ENCODE data around the gene RAX2. TPM values are rescaled to one million over a fixed set of nuclear protein-coding genes. Genes with fewer than 3 reads are reported as not detected.

RAX2 gene
- total and polyA plus RNA-seq, 2 of the 8 experiments (the other 6 are each of a cell fraction or from before 2014, with no cell fraction given), result 0.08 TPM; not detected in 1

- Histone ChIP-seq H3K27me3 (replicated peaks in 1 of 4; ENCODE audit: control insufficient read depth in 3 of 4, extremely low read depth in 1 of 4, insufficient read depth in 3 of 4, low read length in 3 of 4) (no peaks in the 10 kb centered on the region), H3K9ac (replicated peaks in 1 of 4; ENCODE audit: extremely low read depth in 1 of 4, low read depth in 3 of 4, low read length in 3 of 4) (no peak overlapping the region), H3K36me3 (ENCODE audit: control insufficient read depth in 2 of 4, insufficient read depth in 4 of 4, low read length in 3 of 4) (peaks cover 0 to 8% (median 3%) of the 10 kb centered on the region in 4 experiments; a peak in 6 of 8 replicates), H3K18ac (ENCODE audit: extremely low read depth, low read length) (no peak overlapping the region), H2BK15ac (ENCODE audit: low read length) (no peak overlapping the region), H3K4me2 (ENCODE audit: insufficient read depth in 1 of 2, low read depth in 2 of 2, low read length in 2 of 2) (no peak overlapping the region), H2AK5ac (ENCODE audit: low read depth, low read length) (no peak overlapping the region), H2AFZ (ENCODE audit: low read length) (no peak overlapping the region), H4K8ac (ENCODE audit: extremely low read depth, insufficient read depth, low read length) (no peak overlapping the region), H3K27ac (ENCODE audit: low read depth, low read length) (no peak overlapping the region), H3K14ac (ENCODE audit: insufficient read length) (no peak overlapping the region), H2BK20ac (ENCODE audit: low read length) (no peak overlapping the region), H3K4me1 (replicated peaks in 1 of 4; ENCODE audit: control insufficient read depth in 3 of 4, insufficient read depth in 4 of 4, low read length in 3 of 4) (peaks cover 0 to 7% (median 2%) of the 10 kb centered on the region in 4 experiments; a peak in 2 of 7 replicates), H3K79me1 (ENCODE audit: low read depth, low read length) (0 out of 2 replicates have a peak, but pooled peaks cover 3% of the 10 kb centered on the region), H4K91ac (replicated peaks; ENCODE audit: insufficient read length, low read length) (no peak overlapping the region), H2BK5ac (ENCODE audit: low read depth, low read length) (no peak overlapping the region), H4K20me1 (replicated peaks in 1 of 2; ENCODE audit: control insufficient read depth in 1 of 2, insufficient read depth in 2 of 2, low read length in 2 of 2) (peaks cover 0 to 11% of the 10 kb centered on the region in 2 experiments), H3K23ac (ENCODE audit: insufficient read length) (no peak overlapping the region), H3K4ac (replicated peaks; ENCODE audit: insufficient read length, low read depth, low read length) (no peak overlapping the region), H3K79me2 (ENCODE audit: control insufficient read depth in 1 of 2, insufficient read depth in 2 of 2, low read length in 2 of 2) (no peaks in the 10 kb centered on the region), H3K9me3 (ENCODE audit: insufficient read depth in 2 of 2, low read depth in 1 of 2, low read length in 1 of 2) (no peaks in the 10 kb centered on the region), H3K4me3 (ENCODE audit: extremely low read depth in 1 of 4, insufficient read depth in 2 of 4, low read depth in 3 of 4, low read length in 4 of 4) (no peak overlapping the region), H3K56ac (replicated peaks; ENCODE audit: insufficient read length, low read depth, low read length) (no peak overlapping the region), H4K5ac (ENCODE audit: insufficient read length, low read depth, low read length) (no peak overlapping the region), H3K23me2 (ENCODE audit: low read depth, low read length) (no peaks in the 10 kb centered on the region; the same call in 1 of the 2 replicates), H2BK120ac (replicated peaks; ENCODE audit: low read depth, low read length) (no peak overlapping the region), H2BK12ac (ENCODE audit: low read depth, low read length) (no peak overlapping the region)
- 91% methylated on average over 7 of the region's 7 CpGs; no CpG with 5 or more reads in 1 of the 2 experiments for WGBS, 2 experiments (ENCODE audit: extremely low coverage in 1 of 2, insufficient coverage in 1 of 2, insufficient read length in 1 of 2, insufficient replicate concordance in 2 of 2, low coverage in 1 of 2, low lambda C conversion rate in 2 of 2, missing lambda C conversion rate in 1 of 2)
- no peak for TF ChIP-seq EZH2 (IDR thresholded peaks at IDR 0.05; ENCODE audit: low read depth, low read length, severe bottlenecking)
- TF ChIP-seq KDM1A (IDR thresholded peaks at IDR 0.05; ENCODE audit: borderline replicate concordance, low read length), result 0 out of 2 replicates have a peak, but pooled peaks have one; percentile 20
- POLR2A ChIA-PET (ENCODE audit: partially characterized antibody), result interaction anchor here (1.2 kb wide), 1 partner anchor 217 kb away, joined by 3 read pairs; the partner anchor contains the start of gene EEF2
- no peak for FAIRE-seq
- no peak for DNase-seq (ENCODE audit: low read depth in 1 of 2, low spot score in 2 of 2)
- CTCF ChIA-PET (ENCODE audit: partially characterized antibody), result interaction anchor here (0.8 to 1.1 kb wide), 4 partner anchors 15 to 371 kb away, joined by 3 to 6 read pairs (median 4); no protein-coding TSS in a partner anchor
Measured at GRCh38 chr19:3768748-3769099, 3.3 kb downstream of the RAX2 start.
